Measurements from ENCODE around the gene DPM2.

GRCh38 chr9:127977884-127978647 lies 40.4 kb upstream of the DPM2 start:
- TF ChIP-seq CTCF (IDR thresholded peaks at IDR 0.05; ENCODE audit: poor library complexity) (no peak), EZH2 (IDR thresholded peaks at IDR 0.05; ENCODE audit: borderline replicate concordance) (no peak)
